ENCODE measurements around the gene LINGO1. TPM values are rescaled to one million over a fixed set of nuclear protein-coding genes. Genes with fewer than 3 reads are reported as not detected.
A peak's percentile ranks its signal among the peaks of the same experiment; 100 is the strongest.

Gene LINGO1
- total and polyA plus RNA-seq, 2 of the 8 experiments (the other 6 are each of a cell fraction or from before 2014, with no cell fraction given), result 57.1 to 114 TPM

DNA sequence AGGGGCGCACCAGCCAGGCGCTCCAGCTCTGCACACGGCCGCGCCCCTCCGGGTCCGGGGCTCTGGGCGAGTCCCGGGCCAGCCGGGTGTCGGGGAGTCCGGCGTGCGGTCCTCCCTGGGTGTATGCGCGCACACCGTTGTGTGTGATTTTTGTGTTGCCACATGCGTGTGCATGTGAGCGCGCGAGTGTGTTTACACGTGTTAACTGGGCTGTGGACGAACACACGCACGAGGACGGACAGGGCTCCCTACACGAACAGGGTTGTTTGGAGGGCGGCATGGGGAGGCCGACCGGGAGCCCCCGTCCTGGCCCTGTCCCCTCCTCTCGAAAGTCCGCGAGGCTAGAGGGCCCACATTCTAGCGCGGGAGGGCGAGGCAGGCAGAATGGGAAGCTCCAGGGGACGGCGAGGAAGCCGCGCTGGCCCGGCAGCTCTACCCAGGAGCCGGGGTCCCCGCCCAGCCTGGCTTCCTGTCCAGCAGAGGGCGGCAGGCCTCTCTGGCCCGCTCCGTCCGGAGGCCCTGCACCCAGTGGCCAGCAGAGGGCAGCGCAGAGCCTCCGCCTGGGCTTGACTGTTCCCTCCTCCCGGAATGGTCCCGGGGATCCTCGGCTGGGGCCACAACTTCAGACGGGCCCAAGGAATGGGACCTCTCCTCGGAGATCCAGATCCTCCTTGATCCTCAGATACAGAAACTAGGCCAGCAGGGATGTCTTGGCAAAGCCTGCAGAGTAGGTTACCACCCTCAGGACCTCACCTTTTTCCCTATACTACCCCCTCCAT lies 611 bp upstream of the LINGO1 start (continued):
- peak; percentile 42; the same call in 1 of the 2 replicates for TF ChIP-seq CREB1 (IDR thresholded peaks at IDR 0.05)
- TF ChIP-seq SAP30 (IDR thresholded peaks at IDR 0.05; ENCODE audit: insufficient read depth, insufficient replicate concordance, low read length), result no peak
- TF ChIP-seq RNF2 (IDR thresholded peaks at IDR 0.05; ENCODE audit: borderline replicate concordance, low read depth, low read length, missing control alignments, poor library complexity, severe bottlenecking), result no peak
- TF ChIP-seq SP1 (IDR thresholded peaks at IDR 0.05; ENCODE audit: low read depth, low read length), result no peak
- peak; percentile 55; the same call in 1 of the 2 replicates for TF ChIP-seq TAF1 (IDR thresholded peaks at IDR 0.05; ENCODE audit: low read depth, low read length)
- TF ChIP-seq CEBPB (IDR thresholded peaks at IDR 0.05; ENCODE audit: low read depth, low read length), result 0 out of 2 replicates have a peak, but pooled peaks have one; percentile 8
- TF ChIP-seq SIRT6 (IDR thresholded peaks at IDR 0.05; ENCODE audit: low read length), result no peak
- no peak for TF ChIP-seq EGR1 (IDR thresholded peaks at IDR 0.05; ENCODE audit: borderline replicate concordance, low read depth, low read length)
- peak; percentile 49; the same call in 1 of the 2 replicates for TF ChIP-seq E2F6 (IDR thresholded peaks at IDR 0.05)
- TF ChIP-seq SP4 (IDR thresholded peaks at IDR 0.05; ENCODE audit: low read length), result 0 out of 2 replicates have a peak, but pooled peaks have one; percentile 88
- no peak for TF ChIP-seq BACH1 (IDR thresholded peaks at IDR 0.05; ENCODE audit: low read length)
- no peak for TF ChIP-seq GTF2F1 (IDR thresholded peaks at IDR 0.05; ENCODE audit: borderline replicate concordance, low read depth, low read length)
- TF ChIP-seq FOSL1 (IDR thresholded peaks at IDR 0.05; ENCODE audit: insufficient read depth, low read depth, low read length), result no peak
- peak; percentile 52; the same call in 1 of the 2 replicates for TF ChIP-seq PHF8 (conservative IDR thresholded peaks at IDR 0.05; ENCODE audit: low read depth, low read length)
- no peak for TF ChIP-seq EZH2 (IDR thresholded peaks at IDR 0.05; ENCODE audit: low read depth, low read length, severe bottlenecking)
- TF ChIP-seq, protein P1, sequence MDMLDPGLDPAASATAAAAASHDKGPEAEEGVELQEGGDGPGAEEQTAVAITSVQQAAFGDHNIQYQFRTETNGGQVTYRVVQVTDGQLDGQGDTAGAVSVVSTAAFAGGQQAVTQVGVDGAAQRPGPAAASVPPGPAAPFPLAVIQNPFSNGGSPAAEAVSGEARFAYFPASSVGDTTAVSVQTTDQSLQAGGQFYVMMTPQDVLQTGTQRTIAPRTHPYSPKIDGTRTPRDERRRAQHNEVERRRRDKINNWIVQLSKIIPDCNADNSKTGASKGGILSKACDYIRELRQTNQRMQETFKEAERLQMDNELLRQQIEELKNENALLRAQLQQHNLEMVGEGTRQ (IDR thresholded peaks at IDR 0.05; ENCODE audit: low read length), result no peak
- TF ChIP-seq YY1 (IDR thresholded peaks at IDR 0.05; ENCODE audit: low read depth, low read length), result peak; percentile 61; the same call in 1 of the 2 replicates
- TF ChIP-seq CHD2 (IDR thresholded peaks at IDR 0.05; ENCODE audit: low read length), result no peak
- TF ChIP-seq ASH2L (IDR thresholded peaks at IDR 0.05; ENCODE audit: low read length), result no peak
- peak; percentile 90 for TF ChIP-seq TAF7 (optimal IDR thresholded peaks at IDR 0.05; ENCODE audit: borderline replicate concordance, low read depth, low read length)
- TF ChIP-seq NRF1 (IDR thresholded peaks at IDR 0.05; ENCODE audit: low read depth, low read length), result no peak
- TF ChIP-seq RXRA (IDR thresholded peaks at IDR 0.05; ENCODE audit: insufficient read depth, low read depth, low read length), result peak; percentile 58; the same call in 1 of the 2 replicates
- TF ChIP-seq CBX5 (IDR thresholded peaks at IDR 0.05; ENCODE audit: low read depth, low read length), result no peak

Data from H1 (cell line).